ENCODE results near the gene PARVA. TPM values are rescaled to one million over a fixed set of nuclear protein-coding genes. Genes with fewer than 3 reads are reported as not detected.

Gene PARVA
- total and polyA plus RNA-seq, 9 of the 15 experiments (the other 6 are each of a cell fraction or from before 2014, with no cell fraction given), result 0.11 TPM; not detected in 8

DNA sequence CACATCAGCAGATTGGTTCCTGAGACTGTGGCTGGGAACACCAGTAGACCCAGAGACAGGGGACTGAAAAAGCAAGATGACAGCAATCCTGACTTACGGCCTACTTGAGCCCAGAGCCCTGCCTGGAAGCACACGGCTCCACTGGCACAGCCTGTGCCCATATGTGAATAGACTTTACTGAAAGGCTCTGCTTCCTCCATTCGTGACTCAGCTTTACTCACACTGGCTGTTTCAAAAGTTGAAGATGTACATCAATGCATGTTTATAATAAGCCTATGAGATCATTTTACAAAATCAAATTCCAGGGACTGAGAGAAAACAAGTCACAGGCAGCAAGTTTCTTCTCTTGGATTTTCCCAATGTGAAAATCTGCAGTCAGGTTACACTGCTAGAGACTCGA, 162.2 kb downstream of the PARVA start:
- no peak overlapping the region for H2AFZ ChIP-seq (ENCODE audit: low read depth, low read length)
- BruUV-seq (replicated peaks), result no TSS peak
- 14% methylated on average over 4 of the region's 4 CpGs for WGBS (ENCODE audit: insufficient coverage, low coverage, missing lambda C conversion rate)

More for the DNA sequence above, 162.2 kb downstream of the PARVA start:
- Histone ChIP-seq H3K4me1 (replicated peaks in 1 of 2; ENCODE audit: control insufficient read depth in 2 of 2, insufficient read depth in 2 of 2, low read length in 2 of 2) (no peaks in the 10 kb centered on the region), H3K36me3 (ENCODE audit: control insufficient read depth, insufficient read depth, low read length) (no peaks in the 10 kb centered on the region), H3K4me2 (ENCODE audit: insufficient read depth, low read length) (no peak overlapping the region), H3K9me3 (replicated peaks; ENCODE audit: control insufficient read depth, insufficient read depth, low read depth, low read length) (no peaks in the 10 kb centered on the region), H3K9me1 (ENCODE audit: control insufficient read depth, insufficient read depth, low read length) (no peaks in the 10 kb centered on the region), H3K27ac (ENCODE audit: extremely low read depth, low read depth, low read length) (no peak overlapping the region), H3K79me2 (ENCODE audit: control insufficient read depth, insufficient read depth, low read length) (no peaks in the 10 kb centered on the region), H3K4me3 (no peak overlapping the region), H3K9ac (ENCODE audit: insufficient read depth in 1 of 2, low read depth in 2 of 2, low read length in 2 of 2) (no peak overlapping the region), H4K20me1 (replicated peaks; ENCODE audit: control insufficient read depth, insufficient read depth, low read length) (no peaks in the 10 kb centered on the region; the same call in 1 of the 2 replicates), H3K27me3 (ENCODE audit: control insufficient read depth in 2 of 2, insufficient read depth in 2 of 2, low read length in 2 of 2) (peaks cover 21 to 80% of the 10 kb centered on the region in 2 experiments)
- POLR2A ChIA-PET, result no interaction called here
- DNase-seq (ENCODE audit: extremely low read depth in 1 of 4, low spot score in 3 of 4) (no peak), FAIRE-seq (no peak), ATAC-seq (no peak)
- CTCF ChIA-PET (ENCODE audit: low intra/inter-chr PET ratio), result no interaction called here
- TF ChIP-seq, protein P1, sequence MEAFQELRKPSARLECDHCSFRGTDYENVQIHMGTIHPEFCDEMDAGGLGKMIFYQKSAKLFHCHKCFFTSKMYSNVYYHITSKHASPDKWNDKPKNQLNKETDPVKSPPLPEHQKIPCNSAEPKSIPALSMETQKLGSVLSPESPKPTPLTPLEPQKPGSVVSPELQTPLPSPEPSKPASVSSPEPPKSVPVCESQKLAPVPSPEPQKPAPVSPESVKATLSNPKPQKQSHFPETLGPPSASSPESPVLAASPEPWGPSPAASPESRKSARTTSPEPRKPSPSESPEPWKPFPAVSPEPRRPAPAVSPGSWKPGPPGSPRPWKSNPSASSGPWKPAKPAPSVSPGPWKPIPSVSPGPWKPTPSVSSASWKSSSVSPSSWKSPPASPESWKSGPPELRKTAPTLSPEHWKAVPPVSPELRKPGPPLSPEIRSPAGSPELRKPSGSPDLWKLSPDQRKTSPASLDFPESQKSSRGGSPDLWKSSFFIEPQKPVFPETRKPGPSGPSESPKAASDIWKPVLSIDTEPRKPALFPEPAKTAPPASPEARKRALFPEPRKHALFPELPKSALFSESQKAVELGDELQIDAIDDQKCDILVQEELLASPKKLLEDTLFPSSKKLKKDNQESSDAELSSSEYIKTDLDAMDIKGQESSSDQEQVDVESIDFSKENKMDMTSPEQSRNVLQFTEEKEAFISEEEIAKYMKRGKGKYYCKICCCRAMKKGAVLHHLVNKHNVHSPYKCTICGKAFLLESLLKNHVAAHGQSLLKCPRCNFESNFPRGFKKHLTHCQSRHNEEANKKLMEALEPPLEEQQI (IDR thresholded peaks at IDR 0.05), result no peak
- no peak for TF ChIP-seq RBM39 (optimal IDR thresholded peaks at IDR 0.05; ENCODE audit: low read depth, low read length)
- TF ChIP-seq ZNF830 (CRISPR knock-in tag; IDR thresholded peaks at IDR 0.05), result no peak
- no peak for TF ChIP-seq ZEB2 (IDR thresholded peaks at IDR 0.05)
- TF ChIP-seq ZNF449 (CRISPR knock-in tag; IDR thresholded peaks at IDR 0.05), result no peak
- no peak for TF ChIP-seq CHD2 (IDR thresholded peaks at IDR 0.05; ENCODE audit: low read depth, low read length)
- no peak for TF ChIP-seq NBN (IDR thresholded peaks at IDR 0.05; ENCODE audit: low read depth)
- TF ChIP-seq, protein P2, sequence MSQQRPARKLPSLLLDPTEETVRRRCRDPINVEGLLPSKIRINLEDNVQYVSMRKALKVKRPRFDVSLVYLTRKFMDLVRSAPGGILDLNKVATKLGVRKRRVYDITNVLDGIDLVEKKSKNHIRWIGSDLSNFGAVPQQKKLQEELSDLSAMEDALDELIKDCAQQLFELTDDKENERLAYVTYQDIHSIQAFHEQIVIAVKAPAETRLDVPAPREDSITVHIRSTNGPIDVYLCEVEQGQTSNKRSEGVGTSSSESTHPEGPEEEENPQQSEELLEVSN (IDR thresholded peaks at IDR 0.05; ENCODE audit: borderline replicate concordance in 1 of 2, extremely low read depth in 1 of 2, insufficient read depth in 1 of 2, insufficient read length in 1 of 2, low read depth in 1 of 2, low read length in 1 of 2, poor library complexity in 1 of 2, severe bottlenecking in 1 of 2), result no peak
- no peak for TF ChIP-seq CBX3 (IDR thresholded peaks at IDR 0.05; ENCODE audit: borderline replicate concordance in 1 of 2, low read length in 2 of 2)
- no peak for TF ChIP-seq ZFPM2 (CRISPR knock-in tag; IDR thresholded peaks at IDR 0.05)
- TF ChIP-seq CHD1 (IDR thresholded peaks at IDR 0.05; ENCODE audit: low read length), result no peak
- no peak for TF ChIP-seq SMAD4 (CRISPR knock-in tag; conservative IDR thresholded peaks at IDR 0.05)
- no peak for TF ChIP-seq DNMT1 (IDR thresholded peaks at IDR 0.05)
- no peak for TF ChIP-seq MIER1 (IDR thresholded peaks at IDR 0.05; ENCODE audit: low read depth)
- no peak for TF ChIP-seq TCF7L2 (IDR thresholded peaks at IDR 0.05; ENCODE audit: low read depth, low read length)
- TF ChIP-seq FIP1L1 (IDR thresholded peaks at IDR 0.05; ENCODE audit: low read depth, low read length, poor library complexity, severe bottlenecking), result no peak
- in situ Hi-C loops (cut with MboI), result no loop called here
- intact Hi-C loops (cut with micrococcal nuclease), result no loop called here

Measured in K562 (cell line).